ENCODE measurements around the gene E2F6. TPM values are rescaled to one million over a fixed set of nuclear protein-coding genes. Genes with fewer than 3 reads are reported as not detected.

Gene E2F6
- polyA plus RNA-seq, 1 donor from 2014 or later = 39.1 TPM

- no peak for TF ChIP-seq EZH2 (IDR thresholded peaks at IDR 0.05; ENCODE audit: borderline replicate concordance, insufficient read depth, low read length, poor library complexity, severe bottlenecking)
- no peak for TF ChIP-seq TAF1 (IDR thresholded peaks at IDR 0.05; ENCODE audit: low read depth)
- TF ChIP-seq POLR2AphosphoS5 (IDR thresholded peaks at IDR 0.05) = no peak
- TF ChIP-seq RAD21 (conservative IDR thresholded peaks at IDR 0.05) = no peak
- no peak for TF ChIP-seq CTCF (IDR thresholded peaks at IDR 0.05; ENCODE audit: poor library complexity, severe bottlenecking)
- TF ChIP-seq REST (IDR thresholded peaks at IDR 0.05; ENCODE audit: borderline replicate concordance) = no peak
- no peak for TF ChIP-seq EP300 (conservative IDR thresholded peaks at IDR 0.05; ENCODE audit: poor library complexity, severe bottlenecking)
- no peak for TF ChIP-seq MXI1 (conservative IDR thresholded peaks at IDR 0.05; ENCODE audit: poor library complexity, severe bottlenecking)
- TF ChIP-seq SMC3 (conservative IDR thresholded peaks at IDR 0.05; ENCODE audit: poor library complexity) = no peak
- no peak overlapping the region for H3K4me3 ChIP-seq (ENCODE audit: low read length)
- H3K36me3 ChIP-seq (ENCODE audit: insufficient read depth, low read length) = no peaks in the 10 kb centered on the region
- no peaks in the 10 kb centered on the region for H3K9me3 ChIP-seq (ENCODE audit: low read length)
- H2AFZ ChIP-seq (ENCODE audit: low read depth, low read length) = no peak overlapping the region
- H4K20me1 ChIP-seq (ENCODE audit: insufficient read depth) = no peaks in the 10 kb centered on the region
- no peaks in the 10 kb centered on the region for H3K79me2 ChIP-seq (replicated peaks; ENCODE audit: insufficient read depth, low read length)
- no peaks in the 10 kb centered on the region for H3K27me3 ChIP-seq (ENCODE audit: insufficient read depth, low read depth, low read length)
- no peak overlapping the region for H3K27ac ChIP-seq (ENCODE audit: low read length)
- no peaks in the 10 kb centered on the region for H3F3A ChIP-seq (ENCODE audit: insufficient read depth, low read length, poor library complexity, severe bottlenecking)
- no peak overlapping the region for H3K9ac ChIP-seq (ENCODE audit: low read length)
- H3K4me2 ChIP-seq (ENCODE audit: low read length) = no peak overlapping the region
- no peaks in the 10 kb centered on the region for H3K9me2 ChIP-seq (ENCODE audit: insufficient read depth, low read length)
Measured at GRCh38 chr2:11509657-11510360, 43.8 kb upstream of the E2F6 start.

- H3K4me2 ChIP-seq (ENCODE audit: low read length) = no peak overlapping the region
- no peaks in the 10 kb centered on the region for H3K79me2 ChIP-seq (replicated peaks; ENCODE audit: insufficient read depth, low read length)
- H3K27me3 ChIP-seq (ENCODE audit: insufficient read depth, low read depth, low read length) = no peaks in the 10 kb centered on the region
- H3F3A ChIP-seq (ENCODE audit: insufficient read depth, low read length, poor library complexity, severe bottlenecking) = no peaks in the 10 kb centered on the region
- TF ChIP-seq POLR2AphosphoS5 (IDR thresholded peaks at IDR 0.05) (no peak), EP300 (conservative IDR thresholded peaks at IDR 0.05; ENCODE audit: poor library complexity, severe bottlenecking) (no peak)
- no peaks in the 10 kb centered on the region for H3K36me3 ChIP-seq (ENCODE audit: insufficient read depth, low read length)
- H4K20me1 ChIP-seq (ENCODE audit: insufficient read depth) = no peaks in the 10 kb centered on the region
- no peak overlapping the region for H3K9ac ChIP-seq (ENCODE audit: low read length)
- no peak overlapping the region for H2AFZ ChIP-seq (ENCODE audit: low read depth, low read length)
- no peak overlapping the region for H3K27ac ChIP-seq (ENCODE audit: low read length)
- H3K9me3 ChIP-seq (ENCODE audit: low read length) = peaks cover 1% of the 10 kb centered on the region
- H3K9me2 ChIP-seq (ENCODE audit: insufficient read depth, low read length) = no peaks in the 10 kb centered on the region
- H3K4me3 ChIP-seq (ENCODE audit: low read length) = no peak overlapping the region
Measured at GRCh38 chr2:11508279-11508678, 42.3 kb upstream of the E2F6 start.

All from neural cell (in vitro differentiated cells).